Uterus (tissue), 4 donors: Measurements from ENCODE around the gene RTL1. TPM values are rescaled to one million over a fixed set of nuclear protein-coding genes. Genes with fewer than 3 reads are reported as not detected.

ENCODE experiments used
- DNase-seq, 2 donors: peaks; one replicate each; pipeline ENCODE4 v3.0.0-alpha.2; 2019 to 2020
- H3K27ac ChIP-seq, 2 donors: fragments of 200-600 bp; sonication (generic); 1 replicate in 1 of 2; 2 replicates in 1 of 2; pipeline ENCODE4 v1.5.1; 2016 to 2018
- H3K27me3 ChIP-seq, 2 donors: fragments of 200-600 bp; sonication (generic); one replicate each; pipeline ENCODE4 v1.5.1; 2018 to 2019; ENCODE audit warnings: control low read depth in 1 of 2
- H3K36me3 ChIP-seq, 2 donors: fragments of 200-600 bp; sonication (generic); one replicate each; pipeline ENCODE4 v1.5.1; 2019; ENCODE audit warnings: control low read depth in 1 of 2
- H3K4me1 ChIP-seq, 2 donors: fragments of 200-600 bp; sonication (generic); one replicate each; pipeline ENCODE4 v1.5.1; 2018 to 2019; ENCODE audit warnings: control low read depth in 1 of 2
- H3K4me3 ChIP-seq, 2 donors: fragments of 200-600 bp; sonication (generic); 1 replicate in 1 of 2; 2 replicates in 1 of 2; pipeline ENCODE4 v1.5.1; 2018 to 2019; ENCODE audit warnings: mild to moderate bottlenecking in 1 of 2
- H3K9me3 ChIP-seq, 2 donors: fragments of 200-600 bp; sonication (generic); one replicate each; pipeline ENCODE4 v1.5.1; 2019; ENCODE audit warnings: control low read depth in 1 of 2
- POLR2A ChIP-seq, 2 donors: fragments of 450-650 bp; IDR thresholded peaks; one replicate each; pipeline ENCODE4 v1.6.1; 2016; ENCODE audit warnings: antibody characterized with exemption in 2 of 2, mild to moderate bottlenecking in 1 of 2, moderate library complexity in 1 of 2
- intact Hi-C: fragments of 100-400 bp; cut with DNase I; formaldehyde crosslinking; loops from one replicate; pipeline ENCODE4 v1.15.1; 2023; ENCODE audit warnings: low total_unique reads
- total RNA-seq, 4 donors: library from RNA; depleted of rRNA in 3 of 4; stranded (reverse); fragments of >200 nt in 3 of 4; gene quantifications; one replicate each; pipeline versions ENCODE4 v1.1.0 to v1.2.4, GENCODE V29; 2014 to 2023
- TF ChIP-seq, protein P1 (sequence below), 4 experiments: fragments of 200-600 bp in 2 of 4; fragments of 450-650 bp in 2 of 4; sonication (generic) in 2 of 4; IDR thresholded peaks; one replicate each; pipeline ENCODE4 v1.5.1; 2016 to 2019; ENCODE audit warnings: antibody characterized with exemption in 4 of 4, mild to moderate bottlenecking in 2 of 4, moderate library complexity in 1 of 4
- donor health status: DM: yes; HTN: yes; CAD: no.

Gene RTL1
- total RNA-seq, 4 donors from 2014 or later, result 0.21 TPM; not detected in 3

DNA sequence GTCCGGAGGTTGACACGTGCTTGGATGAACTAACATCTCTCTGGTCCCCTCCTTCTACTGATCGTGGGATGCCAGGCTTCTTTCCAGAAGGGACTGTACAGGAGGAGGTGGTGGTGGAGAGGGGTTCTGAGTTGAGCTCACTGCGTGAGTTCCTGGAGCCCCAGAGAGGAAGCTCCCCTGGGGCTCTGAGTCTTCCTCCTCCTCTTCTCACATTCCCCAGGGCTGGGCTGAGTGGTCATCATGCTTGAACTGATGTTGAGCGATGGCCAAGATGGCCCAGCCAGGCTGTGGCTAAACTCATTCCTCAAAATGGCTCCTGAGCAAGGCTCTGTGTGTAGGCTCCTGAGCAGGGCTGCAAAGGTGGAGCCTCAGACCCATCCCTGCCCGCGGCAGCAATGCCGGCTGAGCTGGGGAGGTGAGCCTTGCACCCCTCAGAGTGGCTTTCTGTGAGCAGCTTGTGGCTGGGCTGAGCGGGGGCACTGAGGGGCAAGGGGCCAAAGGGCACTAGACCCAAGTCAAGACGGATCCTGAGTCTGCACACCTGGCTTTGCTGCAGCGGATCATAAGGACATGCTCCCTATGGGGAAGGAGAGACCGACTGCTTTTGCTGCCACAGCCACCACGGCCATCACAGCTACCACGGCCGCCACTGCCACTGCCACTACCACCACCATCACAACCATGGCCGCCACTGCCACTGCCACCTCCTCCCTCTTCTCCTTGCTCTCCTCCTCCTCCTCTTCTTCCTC is 42.2 kb downstream of the RTL1 start:
- no peaks in the 10 kb centered on the region for H3K4me1 ChIP-seq
- H3K27ac ChIP-seq, result no peak overlapping the region
- no peaks in the 10 kb centered on the region for H3K9me3 ChIP-seq
- H3K36me3 ChIP-seq, result no peaks in the 10 kb centered on the region
- no peak for TF ChIP-seq POLR2A (IDR thresholded peaks at IDR 0.05)
- TF ChIP-seq, protein P1, sequence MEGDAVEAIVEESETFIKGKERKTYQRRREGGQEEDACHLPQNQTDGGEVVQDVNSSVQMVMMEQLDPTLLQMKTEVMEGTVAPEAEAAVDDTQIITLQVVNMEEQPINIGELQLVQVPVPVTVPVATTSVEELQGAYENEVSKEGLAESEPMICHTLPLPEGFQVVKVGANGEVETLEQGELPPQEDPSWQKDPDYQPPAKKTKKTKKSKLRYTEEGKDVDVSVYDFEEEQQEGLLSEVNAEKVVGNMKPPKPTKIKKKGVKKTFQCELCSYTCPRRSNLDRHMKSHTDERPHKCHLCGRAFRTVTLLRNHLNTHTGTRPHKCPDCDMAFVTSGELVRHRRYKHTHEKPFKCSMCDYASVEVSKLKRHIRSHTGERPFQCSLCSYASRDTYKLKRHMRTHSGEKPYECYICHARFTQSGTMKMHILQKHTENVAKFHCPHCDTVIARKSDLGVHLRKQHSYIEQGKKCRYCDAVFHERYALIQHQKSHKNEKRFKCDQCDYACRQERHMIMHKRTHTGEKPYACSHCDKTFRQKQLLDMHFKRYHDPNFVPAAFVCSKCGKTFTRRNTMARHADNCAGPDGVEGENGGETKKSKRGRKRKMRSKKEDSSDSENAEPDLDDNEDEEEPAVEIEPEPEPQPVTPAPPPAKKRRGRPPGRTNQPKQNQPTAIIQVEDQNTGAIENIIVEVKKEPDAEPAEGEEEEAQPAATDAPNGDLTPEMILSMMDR (IDR thresholded peaks at IDR 0.05), result no peak
- intact Hi-C loops, result no loop called here
- H3K27me3 ChIP-seq, result no peaks in the 10 kb centered on the region
- DNase-seq, result no peak
- no peak overlapping the region for H3K4me3 ChIP-seq

DNA sequence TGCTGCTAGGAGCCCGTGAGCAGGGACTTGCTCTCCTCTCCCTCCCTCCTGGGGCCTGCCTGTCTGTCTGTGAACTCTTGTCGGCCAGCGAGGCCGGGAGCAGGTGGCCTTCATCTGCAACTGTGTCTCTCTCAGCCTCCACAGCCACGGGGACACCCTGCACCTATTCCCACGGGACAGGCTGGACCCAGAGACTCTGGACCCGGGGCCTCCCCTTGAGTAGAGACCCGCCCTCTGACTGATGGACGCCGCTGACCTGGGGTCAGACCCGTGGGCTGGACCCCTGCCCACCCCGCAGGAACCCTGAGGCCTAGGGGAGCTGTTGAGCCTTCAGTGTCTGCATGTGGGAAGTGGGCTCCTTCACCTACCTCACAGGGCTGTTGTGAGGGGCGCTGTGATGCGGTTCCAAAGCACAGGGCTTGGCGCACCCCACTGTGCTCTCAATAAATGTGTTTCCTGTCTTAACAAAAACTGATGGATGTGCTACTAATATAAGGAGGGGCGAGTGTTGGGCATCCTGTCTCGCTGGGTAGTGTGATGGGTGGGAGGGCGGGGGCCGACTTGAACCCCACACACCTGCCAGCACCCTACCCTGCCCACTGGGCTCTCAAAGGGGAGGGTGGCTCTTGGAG is 42.9 kb downstream of the RTL1 start:
- DNase-seq, result no peak
- intact Hi-C loops, result no loop called here
- Histone ChIP-seq H3K4me1 (no peaks in the 10 kb centered on the region), H3K27me3 (no peaks in the 10 kb centered on the region), H3K9me3 (no peaks in the 10 kb centered on the region), H3K27ac (no peak overlapping the region), H3K4me3 (no peak overlapping the region), H3K36me3 (no peaks in the 10 kb centered on the region)
- no peak for TF ChIP-seq POLR2A (IDR thresholded peaks at IDR 0.05)
- TF ChIP-seq, protein P1 (IDR thresholded peaks at IDR 0.05), result no peak

DNA sequence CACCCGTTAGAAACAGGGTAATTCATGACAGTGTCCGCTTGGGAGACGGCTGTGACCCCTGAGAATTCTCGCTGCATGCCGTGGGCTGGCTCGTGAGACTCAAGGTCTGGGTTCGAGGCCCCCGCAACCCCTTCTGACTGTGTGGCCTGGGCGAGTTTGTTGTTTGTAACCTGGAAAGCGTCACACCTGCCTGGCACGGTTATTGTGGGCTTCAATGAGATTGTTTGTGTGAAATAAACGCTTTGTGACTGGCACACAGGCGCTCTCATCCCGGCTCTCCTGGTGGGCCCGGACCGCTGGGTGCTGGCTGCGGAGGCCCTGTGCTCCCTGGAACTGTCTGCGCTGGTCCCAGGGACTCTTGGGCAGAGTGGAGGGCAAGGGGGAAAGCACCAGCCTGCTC is 43.7 kb downstream of the RTL1 start:
- H3K4me3 ChIP-seq, result no peak overlapping the region
- H3K27me3 ChIP-seq, result no peaks in the 10 kb centered on the region
- DNase-seq, result no peak
- no peaks in the 10 kb centered on the region for H3K9me3 ChIP-seq
- intact Hi-C loops, result no loop called here
- H3K4me1 ChIP-seq, result no peaks in the 10 kb centered on the region
- TF ChIP-seq, protein P1 (IDR thresholded peaks at IDR 0.05), result no peak
- TF ChIP-seq POLR2A (IDR thresholded peaks at IDR 0.05), result no peak
- H3K36me3 ChIP-seq, result no peaks in the 10 kb centered on the region
- no peak overlapping the region for H3K27ac ChIP-seq

DNA sequence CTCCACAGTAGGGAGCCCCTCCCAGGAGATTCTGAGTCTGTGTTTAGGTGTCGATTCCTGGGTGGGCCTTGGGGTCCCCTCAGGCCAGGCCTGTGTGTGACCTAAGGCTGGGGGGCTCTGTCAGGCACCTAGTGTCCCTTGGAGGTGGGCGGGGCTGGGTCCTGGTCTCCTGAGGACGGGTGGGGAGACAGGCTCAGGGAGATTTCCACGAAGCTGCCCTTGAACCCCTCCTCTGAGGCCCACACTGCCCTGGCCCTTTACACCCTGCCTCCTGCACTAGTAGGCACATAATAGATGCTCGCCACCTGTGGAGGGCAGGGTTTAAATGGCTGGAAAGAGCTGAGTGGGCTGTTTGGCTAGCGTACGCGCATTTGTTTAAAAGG is 44.7 kb downstream of the RTL1 start:
- Histone ChIP-seq H3K27ac (no peak overlapping the region), H3K9me3 (no peaks in the 10 kb centered on the region), H3K4me3 (no peak overlapping the region), H3K27me3 (no peaks in the 10 kb centered on the region), H3K36me3 (no peaks in the 10 kb centered on the region), H3K4me1 (no peaks in the 10 kb centered on the region)
- TF ChIP-seq, protein P1 (IDR thresholded peaks at IDR 0.05), result no peak
- TF ChIP-seq POLR2A (IDR thresholded peaks at IDR 0.05), result no peak
- no peak for DNase-seq
- intact Hi-C loops, result no loop called here
